DMS153 treated with DMSO at 0.1 percent for 48 hours (cell line): Measurements from ENCODE around the gene SLC31A1.
"Not testable (repeated sequence)": the region's sequence is repeated elsewhere in the genome, so short reads cannot be mapped to it uniquely, and the experiment has no call there.

Source experiments
- DNase-seq: peaks from one replicate; lab custom pipeline; 2025; ENCODE audit not compliant: unreplicated experiment; lab: John Stamatoyannopoulos, UW

Gene SLC31A1

DNA sequence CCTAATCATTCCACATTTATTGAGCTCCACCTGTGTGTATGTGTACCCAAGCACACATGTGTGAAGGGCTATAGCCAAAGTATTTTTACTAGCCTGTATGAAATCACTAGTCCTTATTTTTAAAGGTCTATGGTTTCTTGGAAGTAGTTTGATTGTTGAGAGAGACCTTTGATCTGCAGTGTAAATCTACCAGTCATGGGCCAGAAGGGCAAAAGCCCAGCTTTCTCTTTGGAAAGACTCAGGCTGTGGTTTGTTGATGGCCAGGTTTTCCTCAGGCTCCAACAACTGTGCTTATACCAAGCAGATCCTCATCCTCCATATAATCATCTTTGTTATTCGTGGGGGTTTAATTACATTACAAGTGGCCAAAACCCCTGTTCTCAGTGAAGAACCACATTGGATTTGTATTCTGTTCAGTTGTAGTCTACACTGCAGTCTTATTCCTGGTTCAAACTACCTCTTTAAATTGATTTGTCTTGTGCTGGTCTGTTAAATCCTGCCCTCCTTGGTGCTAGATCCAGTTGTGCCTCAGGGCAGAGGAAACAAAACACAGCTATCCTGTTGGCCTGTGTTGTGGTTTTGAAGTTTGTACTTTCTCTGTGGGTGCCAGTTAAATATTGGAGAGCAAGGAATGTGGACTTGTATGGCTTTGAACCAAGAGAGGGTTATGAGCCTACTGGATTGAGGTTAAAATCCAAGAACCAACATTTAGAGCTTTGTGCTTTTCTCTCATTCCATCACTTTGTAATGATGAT, 40.8 kb downstream of the SLC31A1 start:
- no peak for DNase-seq

DNA sequence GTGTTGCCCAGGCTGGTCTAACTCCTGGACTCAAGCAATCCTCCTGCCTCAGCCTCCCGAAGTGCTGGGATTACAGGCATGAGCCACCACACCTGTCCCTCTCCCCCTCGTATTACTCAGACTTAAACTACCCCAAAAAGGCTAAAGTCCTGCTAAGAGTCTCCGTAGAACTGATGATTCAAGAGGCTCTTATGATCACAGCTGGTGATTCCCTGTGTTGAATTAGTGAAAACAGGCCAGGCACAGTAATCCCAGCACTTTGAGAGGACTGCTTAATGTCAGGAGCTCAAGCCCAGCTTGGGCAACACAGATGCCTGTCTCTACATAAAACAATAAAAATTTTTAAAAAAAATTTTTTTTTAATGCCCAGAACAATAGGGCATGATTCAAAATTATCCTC, 44.8 kb downstream of the SLC31A1 start:
- DNase-seq: no peak

DNA sequence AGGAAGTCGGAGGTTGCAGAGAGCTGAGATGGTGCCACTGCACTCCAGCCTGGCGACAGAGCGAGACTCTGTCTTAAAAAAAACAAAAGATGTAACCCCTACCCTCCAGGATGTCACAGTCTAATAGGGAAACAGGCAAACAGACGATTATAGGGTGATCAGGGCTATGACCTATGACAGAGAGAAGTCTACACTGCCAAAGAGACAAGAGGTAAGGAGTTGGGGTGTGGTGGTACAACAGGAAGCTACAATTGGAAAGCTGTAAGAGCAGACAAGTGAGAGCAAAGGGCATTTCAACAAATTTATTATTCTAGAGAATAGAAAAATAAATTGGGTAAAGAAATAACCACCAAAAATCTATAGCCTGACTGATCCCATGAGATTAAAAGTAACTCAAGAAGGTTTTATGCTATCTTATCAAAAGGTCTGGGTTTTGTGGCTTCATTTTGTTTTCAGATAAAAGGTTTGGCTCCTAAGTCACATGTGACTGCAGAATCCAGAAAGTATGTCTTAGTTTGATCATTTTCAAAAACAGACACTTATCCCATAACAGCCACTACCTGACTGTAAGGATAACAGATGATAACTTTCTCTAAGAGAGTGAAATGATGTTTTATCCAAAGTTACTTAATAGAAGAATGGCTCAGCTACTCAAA, 46.7 kb downstream of the SLC31A1 start:
- no peak for DNase-seq

DNA sequence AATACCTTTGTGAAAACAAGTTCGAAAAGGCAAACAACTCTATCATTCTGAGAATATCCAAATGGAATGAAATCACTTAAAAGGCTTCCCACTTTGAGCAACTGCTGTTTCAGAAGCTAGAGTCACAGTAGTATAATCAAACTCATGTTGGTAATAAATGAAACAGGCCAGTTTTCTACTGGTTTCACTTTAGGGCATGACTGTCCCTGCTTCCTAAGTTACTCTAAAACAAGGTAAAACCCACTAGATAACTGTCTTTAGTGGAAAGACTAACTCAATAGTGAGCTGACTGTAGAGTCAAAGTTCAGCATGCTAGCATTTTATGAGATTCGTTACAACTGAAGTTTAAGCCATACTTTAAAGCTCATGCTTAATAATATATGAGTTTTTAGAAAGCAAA, 48.0 kb downstream of the SLC31A1 start:
- no peak for DNase-seq

- DNase-seq: no peak
These were observed 48.5 kb downstream of the SLC31A1 start for GRCh38 chr9:113269871-113270270.

GRCh38 chr9:113274474-113275156, 53.3 kb downstream of the SLC31A1 start:
- peak; percentile 73 for DNase-seq

DNA sequence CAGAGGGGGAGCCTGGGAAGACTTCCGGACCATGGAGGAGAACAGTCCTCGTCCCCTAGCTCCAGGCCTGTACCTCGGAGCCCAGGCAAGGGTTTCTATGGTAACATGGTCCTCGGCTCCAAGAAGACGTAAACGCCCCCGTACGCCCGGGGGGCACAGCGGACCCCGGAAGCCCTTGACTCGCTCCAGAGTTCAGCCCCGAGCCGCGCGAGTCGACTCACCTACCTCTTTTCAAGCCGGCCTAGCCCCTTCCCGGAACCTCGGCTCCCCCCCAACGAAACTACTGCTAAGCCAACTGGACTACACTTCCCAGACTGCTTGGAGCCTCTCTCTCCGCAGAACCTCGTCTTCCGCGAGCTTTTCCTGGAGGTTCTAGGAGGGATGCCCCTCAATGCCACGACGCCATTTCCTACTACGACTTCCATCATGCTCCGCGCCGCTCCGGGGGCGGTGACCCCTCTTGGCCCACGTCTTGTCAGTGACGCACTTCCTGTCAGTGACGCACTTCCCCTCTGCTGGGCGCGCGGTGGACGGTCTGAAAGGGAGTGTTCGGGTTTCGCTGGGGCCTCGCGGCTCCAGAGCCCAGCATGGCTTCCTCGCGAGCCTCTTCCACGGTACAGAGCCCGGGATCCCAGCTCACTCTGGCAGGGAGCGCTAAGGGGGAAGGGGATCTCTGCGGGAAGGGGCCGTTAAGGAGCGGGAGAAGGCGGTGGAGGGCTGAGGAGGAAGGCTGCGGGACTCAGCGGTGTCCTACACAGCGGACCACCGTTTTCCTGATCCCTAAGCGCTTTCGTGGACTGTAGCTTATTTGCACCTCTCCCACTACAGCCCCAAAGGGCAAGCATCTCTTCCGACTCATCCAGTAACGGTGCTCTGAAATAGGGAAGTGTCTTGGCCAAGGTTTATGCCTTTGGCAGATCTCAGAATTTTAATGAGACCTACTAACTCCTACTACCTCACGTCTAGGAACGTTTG, 54.1 kb downstream of the SLC31A1 start, which contains the start of the genes CDC26 and PRPF4:
CDC26 (minus strand) TSS at position 416 of the 975 bp plus-strand sequence. CDS start 3,065 bp downstream, outside the sequence.
PRPF4 (plus strand) TSS at position 502 of the 975 bp plus-strand sequence; CDS start at position 588, 86 bp downstream.
- DNase-seq: peak; percentile 98

- DNase-seq: no peak
These were observed 57.5 kb downstream of the SLC31A1 start for GRCh38 chr9:113278840-113279239.

- DNase-seq: no peak
These were observed 60.0 kb downstream of the SLC31A1 start for GRCh38 chr9:113281356-113281755.

DNA sequence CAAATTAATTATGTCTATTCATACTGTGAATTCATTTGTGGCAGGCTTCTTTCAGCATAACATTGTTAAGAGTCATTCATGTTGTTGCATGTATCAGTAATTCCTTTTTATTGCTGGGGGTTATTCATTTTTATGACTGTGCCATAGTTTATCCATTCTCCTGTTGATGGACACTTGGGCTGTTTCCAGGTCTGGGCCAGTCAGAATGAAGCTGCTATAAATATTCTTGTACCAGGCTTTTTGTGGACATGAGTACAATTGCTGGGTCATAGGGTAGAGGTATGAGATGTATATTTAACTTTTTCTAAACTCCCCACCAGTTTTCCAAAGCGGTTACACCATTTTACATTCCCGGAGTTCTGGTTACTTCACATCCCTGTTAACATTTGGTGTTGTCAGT, 67.7 kb downstream of the SLC31A1 start:
- DNase-seq: no peak

DNA sequence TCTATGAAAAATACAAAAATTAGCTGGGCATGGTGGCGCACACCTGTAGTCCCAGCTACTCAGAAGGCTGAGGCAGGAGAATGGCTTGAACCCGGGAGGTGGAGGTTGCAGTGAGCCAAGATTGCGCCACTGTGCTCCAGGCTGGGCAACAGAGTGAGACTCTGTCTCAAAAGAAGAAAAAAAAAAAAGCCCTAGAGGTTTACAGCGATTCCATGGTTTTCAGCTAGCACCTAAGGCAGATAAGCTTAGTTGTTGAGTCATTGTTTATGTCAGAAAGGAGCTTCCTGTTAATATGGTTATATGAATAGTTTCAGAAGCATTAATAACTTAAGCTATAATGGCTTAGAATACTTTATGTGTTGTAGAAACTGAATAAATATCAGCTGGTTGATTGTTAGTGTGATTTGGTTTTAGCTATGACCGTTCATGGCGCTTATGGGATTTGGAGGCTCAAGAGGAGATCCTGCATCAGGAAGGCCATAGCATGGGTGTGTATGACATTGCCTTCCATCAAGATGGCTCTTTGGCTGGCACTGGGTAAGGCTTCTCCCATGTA, 68.8 kb downstream of the SLC31A1 start:
- no peak for DNase-seq

GRCh38 chr9:113293285-113293878, 72.0 kb downstream of the SLC31A1 start:
- no peak for DNase-seq

DNA sequence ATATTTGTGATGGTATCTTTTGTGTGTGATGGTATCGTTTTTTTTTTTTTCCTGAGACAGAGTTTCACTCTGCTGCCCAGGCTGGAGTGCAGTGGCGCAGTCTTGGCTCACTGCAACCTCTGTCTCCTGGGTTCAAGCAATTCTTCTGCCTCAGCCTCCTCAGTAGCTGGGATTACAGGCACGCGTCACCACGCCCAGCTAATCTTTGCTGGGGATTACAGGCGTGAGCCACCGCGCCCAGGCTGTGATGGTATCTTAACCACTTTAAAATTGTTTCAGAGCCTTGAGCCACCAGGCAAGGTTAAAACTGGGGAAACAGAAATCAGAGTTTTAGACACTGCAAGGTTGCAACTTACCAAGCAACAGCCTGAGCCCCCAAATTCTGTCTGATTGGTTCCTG, 74.9 kb downstream of the SLC31A1 start:
- not testable (repeated sequence) for DNase-seq

DNA sequence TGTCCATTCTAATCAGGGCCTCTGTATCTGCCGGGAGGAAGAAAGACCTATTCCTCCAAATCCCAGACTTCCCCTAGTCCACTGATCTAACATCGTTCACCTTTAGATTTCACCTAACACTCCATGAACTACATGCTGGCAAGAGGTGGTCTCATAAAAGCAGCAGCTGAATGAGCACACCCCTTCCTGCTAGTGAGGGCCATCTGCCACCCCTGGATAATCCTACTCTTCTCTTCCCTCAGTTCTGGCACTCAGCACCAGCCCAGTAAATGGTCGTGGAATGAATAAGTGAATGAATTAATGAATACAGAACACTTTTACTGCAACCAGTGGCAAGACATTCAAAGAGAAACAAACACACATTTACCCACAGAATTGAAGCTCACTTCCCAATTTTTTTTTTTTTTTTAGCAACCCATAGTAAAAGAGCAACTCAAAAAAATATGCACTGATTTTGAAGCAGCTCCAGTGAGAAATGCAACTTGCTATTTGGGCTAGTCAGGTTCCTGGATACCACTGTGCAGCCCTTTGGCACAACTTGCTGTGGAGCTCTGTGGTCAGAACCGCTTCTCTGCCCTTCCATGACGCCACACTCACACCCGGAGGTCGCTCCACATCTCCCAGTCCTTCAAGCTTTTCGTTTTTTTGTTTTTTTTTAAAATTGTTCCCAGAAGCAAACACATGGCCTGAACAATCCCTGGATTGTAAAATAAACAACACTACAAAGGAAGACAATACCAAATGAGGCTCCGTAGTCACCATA, 75.6 kb downstream of the SLC31A1 start:
- no peak for DNase-seq

GRCh38 chr9:113298311-113298710, 77.0 kb downstream of the SLC31A1 start:
- no peak for DNase-seq

- peak; percentile 85 for DNase-seq
These were observed 77.8 kb downstream of the SLC31A1 start for GRCh38 chr9:113298924-113299770.

DNA sequence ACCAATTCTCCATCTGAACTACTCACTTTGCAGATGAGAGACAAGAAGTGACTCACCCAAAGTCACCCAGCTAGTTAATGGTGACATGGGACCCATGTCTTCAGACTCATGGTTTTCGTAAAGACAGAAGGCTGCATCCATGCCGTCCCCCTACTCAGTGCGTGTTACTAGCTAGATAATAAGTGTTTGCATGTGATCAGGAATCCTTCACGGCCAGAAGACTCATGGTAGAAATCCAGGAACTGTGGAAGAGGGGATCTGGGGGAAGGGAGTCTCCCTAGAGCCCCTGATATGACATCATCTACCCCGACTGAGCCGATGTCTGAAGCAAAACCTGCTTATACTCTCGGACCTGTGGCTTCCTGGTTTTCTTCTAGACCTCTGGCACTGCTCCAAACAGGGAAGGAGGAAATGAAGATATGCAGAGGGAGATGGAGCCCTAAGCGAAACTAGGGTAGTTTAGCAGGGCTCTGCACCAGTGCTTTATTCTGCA, 78.5 kb downstream of the SLC31A1 start:
- DNase-seq: peak; percentile 82

DNA sequence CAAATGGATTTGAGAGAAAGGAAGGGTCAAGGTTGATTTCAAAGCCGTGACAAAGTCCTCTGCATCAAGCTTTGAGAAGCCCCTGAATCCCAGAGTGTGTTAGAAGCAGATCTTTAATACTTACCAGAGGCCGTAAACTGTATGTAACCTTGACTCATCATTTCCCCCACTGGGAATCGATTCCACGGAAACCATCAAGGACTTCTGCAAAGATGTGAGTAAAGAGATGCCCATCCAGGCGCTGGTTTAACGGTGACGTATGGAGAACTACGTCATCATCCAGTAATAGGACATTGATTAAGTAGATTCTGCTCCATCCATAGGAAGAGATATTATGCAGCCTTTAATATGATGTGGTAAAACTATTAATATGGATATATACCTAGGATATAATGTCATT, 80.2 kb downstream of the SLC31A1 start:
- no peak for DNase-seq
